HCT116 (cell line): ENCODE data around the gene SENP3.

Source experiments
- RAD21 ChIP-seq: IDR thresholded peaks from 2 replicates; pipeline ENCODE4 v1.6.1; 2012; ENCODE audit warnings: low read depth, mild to moderate bottlenecking
- YY1 ChIP-seq: IDR thresholded peaks from 2 replicates; pipeline ENCODE4 v1.6.1; 2011; ENCODE audit warnings: low read length, low read depth, moderate library complexity, mild to moderate bottlenecking; ENCODE audit not compliant: insufficient replicate concordance; ENCODE audit errors: extremely low read depth
- ZNF274 ChIP-seq: fragments of 200-500 bp; sonication (Bioruptor generic); IDR thresholded peaks from 2 replicates; pipeline ENCODE4 v1.6.1; 2014; ENCODE audit warnings: mild to moderate bottlenecking, low read depth, low read length, inconsistent platforms
- TF ChIP-seq, protein P1 (sequence below), 3 experiments: fragments of 200-600 bp in 1 of 3; sonication (generic) in 1 of 3; IDR thresholded peaks in 2 of 3; conservative IDR thresholded peaks in 1 of 3; 2 replicates each; pipeline ENCODE4 v1.5.1; 2012 to 2017; ENCODE audit warnings: low read depth in 2 of 3, low read length in 2 of 3, antibody characterized with exemption in 1 of 3, borderline replicate concordance in 1 of 3, control low read depth in 1 of 3, mild to moderate bottlenecking in 1 of 3, mixed read lengths in 1 of 3, mixed run types in 1 of 3, moderate library complexity in 1 of 3; ENCODE audit not compliant: insufficient read depth in 1 of 3
- TF ChIP-seq, protein P2 (sequence below): IDR thresholded peaks from 2 replicates; pipeline ENCODE4 v1.6.1; 2012
- TF ChIP-seq, protein P3 (sequence below): IDR thresholded peaks from 2 replicates; pipeline ENCODE4 v1.6.1; 2011; ENCODE audit warnings: mild to moderate bottlenecking, low read length, moderate library complexity; ENCODE audit not compliant: insufficient replicate concordance; ENCODE audit errors: extremely low read depth

DNA sequence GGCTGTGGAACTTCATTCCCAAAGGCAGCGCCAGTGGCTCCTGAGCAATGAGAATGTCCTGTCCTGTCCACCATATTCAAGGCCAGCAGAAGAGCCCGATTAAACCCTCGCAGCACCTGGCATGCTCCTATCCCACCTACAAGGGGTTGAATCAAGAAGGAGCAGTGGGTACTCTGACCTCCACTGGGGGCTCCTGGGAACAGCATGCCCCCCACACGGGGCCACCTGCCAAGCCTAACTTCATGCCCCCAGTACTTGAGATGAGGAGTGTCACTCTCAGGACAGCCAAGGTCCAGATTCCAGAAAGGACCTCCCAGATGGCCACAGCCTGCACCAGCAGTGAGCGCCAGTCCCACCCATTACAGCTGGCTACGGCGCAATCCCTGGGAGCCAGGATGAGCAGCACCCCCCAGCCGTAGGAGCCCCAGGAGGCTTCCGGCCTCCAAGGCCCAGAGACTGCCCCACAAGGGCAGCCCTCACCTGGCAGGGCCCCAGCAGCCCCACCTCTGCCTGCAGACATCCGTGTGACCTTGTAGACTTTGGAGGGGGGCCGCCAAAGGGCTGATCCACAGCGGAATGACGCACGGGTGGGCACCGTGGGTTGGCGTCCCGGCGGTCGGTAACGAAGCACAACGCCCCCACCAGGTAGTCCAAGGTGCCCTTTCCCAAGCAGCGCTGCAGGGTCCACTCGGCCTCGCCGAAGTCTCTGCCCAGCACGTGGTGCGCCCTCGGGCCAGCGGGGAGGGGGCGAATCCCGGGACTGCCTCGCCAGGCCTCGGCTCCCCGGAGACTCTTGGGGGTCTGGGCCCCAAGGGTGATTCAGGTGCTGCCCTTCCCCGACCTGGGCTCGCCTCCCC lies 20.9 kb downstream of the SENP3 start:
- no peak for TF ChIP-seq YY1
- TF ChIP-seq, protein P1, sequence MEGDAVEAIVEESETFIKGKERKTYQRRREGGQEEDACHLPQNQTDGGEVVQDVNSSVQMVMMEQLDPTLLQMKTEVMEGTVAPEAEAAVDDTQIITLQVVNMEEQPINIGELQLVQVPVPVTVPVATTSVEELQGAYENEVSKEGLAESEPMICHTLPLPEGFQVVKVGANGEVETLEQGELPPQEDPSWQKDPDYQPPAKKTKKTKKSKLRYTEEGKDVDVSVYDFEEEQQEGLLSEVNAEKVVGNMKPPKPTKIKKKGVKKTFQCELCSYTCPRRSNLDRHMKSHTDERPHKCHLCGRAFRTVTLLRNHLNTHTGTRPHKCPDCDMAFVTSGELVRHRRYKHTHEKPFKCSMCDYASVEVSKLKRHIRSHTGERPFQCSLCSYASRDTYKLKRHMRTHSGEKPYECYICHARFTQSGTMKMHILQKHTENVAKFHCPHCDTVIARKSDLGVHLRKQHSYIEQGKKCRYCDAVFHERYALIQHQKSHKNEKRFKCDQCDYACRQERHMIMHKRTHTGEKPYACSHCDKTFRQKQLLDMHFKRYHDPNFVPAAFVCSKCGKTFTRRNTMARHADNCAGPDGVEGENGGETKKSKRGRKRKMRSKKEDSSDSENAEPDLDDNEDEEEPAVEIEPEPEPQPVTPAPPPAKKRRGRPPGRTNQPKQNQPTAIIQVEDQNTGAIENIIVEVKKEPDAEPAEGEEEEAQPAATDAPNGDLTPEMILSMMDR (IDR thresholded peaks at IDR 0.05 in 2 of 3, conservative IDR thresholded peaks at IDR 0.05 in 1 of 3; ENCODE audit: borderline replicate concordance in 1 of 3, insufficient read depth in 1 of 3, low read depth in 2 of 3, low read length in 2 of 3), result 0 out of 6 replicates have a peak, but pooled peaks of 1 of the 3 experiments have one; percentile 5
- TF ChIP-seq, protein P2, sequence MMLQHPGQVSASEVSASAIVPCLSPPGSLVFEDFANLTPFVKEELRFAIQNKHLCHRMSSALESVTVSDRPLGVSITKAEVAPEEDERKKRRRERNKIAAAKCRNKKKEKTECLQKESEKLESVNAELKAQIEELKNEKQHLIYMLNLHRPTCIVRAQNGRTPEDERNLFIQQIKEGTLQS, result no peak
- TF ChIP-seq ZNF274, result no peak
- TF ChIP-seq, protein P3, sequence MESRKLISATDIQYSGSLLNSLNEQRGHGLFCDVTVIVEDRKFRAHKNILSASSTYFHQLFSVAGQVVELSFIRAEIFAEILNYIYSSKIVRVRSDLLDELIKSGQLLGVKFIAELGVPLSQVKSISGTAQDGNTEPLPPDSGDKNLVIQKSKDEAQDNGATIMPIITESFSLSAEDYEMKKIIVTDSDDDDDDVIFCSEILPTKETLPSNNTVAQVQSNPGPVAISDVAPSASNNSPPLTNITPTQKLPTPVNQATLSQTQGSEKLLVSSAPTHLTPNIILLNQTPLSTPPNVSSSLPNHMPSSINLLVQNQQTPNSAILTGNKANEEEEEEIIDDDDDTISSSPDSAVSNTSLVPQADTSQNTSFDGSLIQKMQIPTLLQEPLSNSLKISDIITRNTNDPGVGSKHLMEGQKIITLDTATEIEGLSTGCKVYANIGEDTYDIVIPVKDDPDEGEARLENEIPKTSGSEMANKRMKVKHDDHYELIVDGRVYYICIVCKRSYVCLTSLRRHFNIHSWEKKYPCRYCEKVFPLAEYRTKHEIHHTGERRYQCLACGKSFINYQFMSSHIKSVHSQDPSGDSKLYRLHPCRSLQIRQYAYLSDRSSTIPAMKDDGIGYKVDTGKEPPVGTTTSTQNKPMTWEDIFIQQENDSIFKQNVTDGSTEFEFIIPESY, result no peak
- no peak for TF ChIP-seq RAD21
